ENCODE measurements around the gene LOXHD1.

Gene LOXHD1

GRCh38 chr18:46624127-46624526, 32.9 kb downstream of the LOXHD1 start:
- no peak for DNase-seq

- no peak for DNase-seq
These were observed 33.5 kb downstream of the LOXHD1 start for GRCh38 chr18:46623541-46623940.

GRCh38 chr18:46622999-46623398, 34.0 kb downstream of the LOXHD1 start:
- DNase-seq = no peak

GRCh38 chr18:46622451-46622850, 34.6 kb downstream of the LOXHD1 start:
- DNase-seq = no peak

GRCh38 chr18:46621871-46622270, 35.1 kb downstream of the LOXHD1 start:
- DNase-seq = no peak

GRCh38 chr18:46621111-46621766, 35.8 kb downstream of the LOXHD1 start:
- no peak for DNase-seq

- no peak for DNase-seq
These were observed 37.5 kb downstream of the LOXHD1 start for GRCh38 chr18:46619559-46619958.

- no peak for DNase-seq
These were observed 41.3 kb downstream of the LOXHD1 start for GRCh38 chr18:46615720-46616119.

GRCh38 chr18:46609048-46609447, 48.0 kb downstream of the LOXHD1 start:
- DNase-seq = no peak

- DNase-seq = no peak
These were observed 49.1 kb downstream of the LOXHD1 start for GRCh38 chr18:46607926-46608325.

- no peak for DNase-seq
These were observed 55.7 kb downstream of the LOXHD1 start for GRCh38 chr18:46601141-46601805.

GRCh38 chr18:46596119-46596518, 60.9 kb downstream of the LOXHD1 start:
- no peak for DNase-seq

GRCh38 chr18:46591783-46592391, 65.1 kb downstream of the LOXHD1 start:
- no peak for DNase-seq

GRCh38 chr18:46590103-46590502, 66.9 kb downstream of the LOXHD1 start:
- no peak for DNase-seq

- no peak for DNase-seq
These were observed 67.9 kb downstream of the LOXHD1 start for GRCh38 chr18:46588971-46589660.

- no peak for DNase-seq
These were observed 69.4 kb downstream of the LOXHD1 start for GRCh38 chr18:46587600-46587999.

GRCh38 chr18:46583711-46584110, 73.3 kb downstream of the LOXHD1 start:
- DNase-seq = no peak

- DNase-seq = no peak
These were observed 75.4 kb downstream of the LOXHD1 start for GRCh38 chr18:46581648-46582047.

- DNase-seq = no peak
These were observed 78.0 kb downstream of the LOXHD1 start for GRCh38 chr18:46578987-46579386.

- no peak for DNase-seq
These were observed 79.5 kb downstream of the LOXHD1 start for GRCh38 chr18:46577546-46577945.

GRCh38 chr18:46575851-46576250, 81.2 kb downstream of the LOXHD1 start:
- DNase-seq = no peak

GRCh38 chr18:46574743-46575115, 82.3 kb downstream of the LOXHD1 start:
- no peak for DNase-seq

GRCh38 chr18:46574000-46574742, 82.8 kb downstream of the LOXHD1 start:
- DNase-seq = no peak
